OCI-LY7 (cell line): ENCODE data around the gene IZUMO4. TPM values are rescaled to one million over a fixed set of nuclear protein-coding genes. Genes with fewer than 3 reads are reported as not detected.
A peak's percentile ranks its signal among the peaks of the same experiment; 100 is the strongest.

Source experiments
- BruUV-seq: library from RNA; stranded (reverse); fragments of 400-500 nt; replicated peaks from 2 replicates; lab custom pipeline; 2021; lab: Mats Ljungman, UMichigan
- CTCF ChIA-PET: fragments of 300-600 bp; sonication (Branson Sonifier 250); formaldehyde crosslinking; loops from one replicate; lab custom pipeline; 2022; ENCODE audit warnings: antibody characterized with exemption; ENCODE audit not compliant: unreplicated experiment; lab: Charles Lee
- POLR2A ChIA-PET: fragments of 300-600 bp; sonication (Branson Sonifier 250); formaldehyde crosslinking; loops from one replicate; lab custom pipeline; 2022; ENCODE audit warnings: antibody characterized with exemption; lab: Charles Lee
- DNase-seq: peaks from one replicate; pipeline ENCODE4 v3.0.0-alpha.2; 2015; ENCODE audit warnings: low spot score
- H2AFZ ChIP-seq: fragments of 200-600 bp; sonication (generic), shearing (Covaris generic); 2 replicates; pipeline ENCODE4 v1.6.1; 2014; ENCODE audit warnings: mild to moderate bottlenecking, antibody characterized with exemption, low read length, moderate library complexity
- H3K27ac ChIP-seq: fragments of 200-600 bp; sonication (generic); 2 replicates; pipeline ENCODE4 v1.5.1; 2014; ENCODE audit warnings: mixed run types, low read depth, mild to moderate bottlenecking, moderate library complexity, low read length, inconsistent platforms; ENCODE audit not compliant: poor library complexity, severe bottlenecking
- H3K36me3 ChIP-seq: fragments of 200-600 bp; sonication (generic); 2 replicates; pipeline ENCODE4 v1.6.1; 2014; ENCODE audit warnings: mild to moderate bottlenecking, antibody characterized with exemption, low read length, moderate library complexity, mixed read lengths; ENCODE audit not compliant: insufficient read depth
- H3K4me1 ChIP-seq: fragments of 200-600 bp; sonication (generic); 2 replicates; pipeline ENCODE4 v1.5.1; 2014; ENCODE audit warnings: mild to moderate bottlenecking, low read length; ENCODE audit not compliant: insufficient read depth, poor library complexity, severe bottlenecking
- H3K4me2 ChIP-seq: fragments of 200-600 bp; sonication (generic); 2 replicates; pipeline ENCODE4 v1.6.1; 2014; ENCODE audit warnings: mild to moderate bottlenecking, low read length
- H3K4me3 ChIP-seq: fragments of 200-600 bp; sonication (generic); 2 replicates; pipeline ENCODE4 v1.5.1; 2014; ENCODE audit warnings: mild to moderate bottlenecking, low read depth, low read length; ENCODE audit not compliant: poor library complexity, severe bottlenecking
- H3K79me2 ChIP-seq: fragments of 200-600 bp; sonication (generic); 2 replicates; pipeline ENCODE4 v1.6.1; 2016; ENCODE audit warnings: low read depth, mild to moderate bottlenecking, low read length, moderate library complexity, mixed read lengths; ENCODE audit not compliant: insufficient read depth
- H3K9me2 ChIP-seq: fragments of 200-600 bp; sonication (generic); 2 replicates; pipeline ENCODE4 v1.6.1; 2016; ENCODE audit warnings: mild to moderate bottlenecking, low read length, mixed read lengths; ENCODE audit not compliant: insufficient read depth
- H3K9me3 ChIP-seq: fragments of 200-600 bp; sonication (generic); 2 replicates; pipeline ENCODE4 v1.6.1; 2014; ENCODE audit warnings: mild to moderate bottlenecking, mixed run types, low read length, mixed read lengths
- H4K20me1 ChIP-seq: fragments of 200-600 bp; sonication (generic); 2 replicates; pipeline ENCODE4 v1.6.1; 2014; ENCODE audit warnings: mild to moderate bottlenecking, antibody characterized with exemption, low read length, moderate library complexity, mixed read lengths; ENCODE audit not compliant: insufficient read depth
- EZH2phosphoT487 ChIP-seq: fragments of 200-600 bp; sonication (generic); IDR thresholded peaks from 2 replicates; pipeline ENCODE4 v1.6.1; 2018; ENCODE audit warnings: low read depth, borderline replicate concordance, mild to moderate bottlenecking, mixed run types, antibody characterized with exemption, low read length, moderate library complexity, mixed read lengths
- intact Hi-C: fragments of 100-400 bp; cut with micrococcal nuclease; formaldehyde crosslinking; loops from one replicate; pipeline ENCODE4 v1.10.0; 2022; ENCODE audit not compliant: unreplicated experiment
- total RNA-seq, 2 experiments: library from RNA; depleted of rRNA in 1 of 2; stranded (reverse); fragments of >200 nt in 1 of 2; shearing (Covaris generic) in 1 of 2; gene quantifications; 2 replicates each; pipeline ENCODE4 v1.2.3, GENCODE V29; 2014 to 2022
- TF ChIP-seq, protein P1 (sequence below): fragments of 200-600 bp; sonication (generic); conservative IDR thresholded peaks from 2 replicates; pipeline ENCODE4 v1.5.1; 2014; ENCODE audit warnings: mild to moderate bottlenecking, antibody characterized with exemption, low read length, moderate library complexity, mixed read lengths

IZUMO4 gene
- total RNA-seq, 2 experiments from 2014 or later, result 7.3 to 12.9 TPM

- Histone ChIP-seq H3K9me2 (no peaks in the 10 kb centered on the region), H3K4me2 (peak overlapping the region; percentile 9; the same call in 1 of the 2 replicates), H3K4me3 (no peak overlapping the region), H4K20me1 (no peaks in the 10 kb centered on the region), H2AFZ (no peak overlapping the region), H3K27ac (peak overlapping the region; percentile 71), H3K9me3 (no peaks in the 10 kb centered on the region), H3K79me2 (no peaks in the 10 kb centered on the region; the same call in 1 of the 2 replicates), H3K36me3 (no peaks in the 10 kb centered on the region), H3K4me1 (peaks cover 72% of the 10 kb centered on the region)
- BruUV-seq, result no TSS peak
- DNase-seq, result no peak
- POLR2A ChIA-PET, result interaction anchor here (0.6 kb wide), 1 partner anchor 27 kb away, joined by 3 read pairs; no protein-coding TSS in a partner anchor
- CTCF ChIA-PET, result no interaction called here
- TF ChIP-seq, protein P1, sequence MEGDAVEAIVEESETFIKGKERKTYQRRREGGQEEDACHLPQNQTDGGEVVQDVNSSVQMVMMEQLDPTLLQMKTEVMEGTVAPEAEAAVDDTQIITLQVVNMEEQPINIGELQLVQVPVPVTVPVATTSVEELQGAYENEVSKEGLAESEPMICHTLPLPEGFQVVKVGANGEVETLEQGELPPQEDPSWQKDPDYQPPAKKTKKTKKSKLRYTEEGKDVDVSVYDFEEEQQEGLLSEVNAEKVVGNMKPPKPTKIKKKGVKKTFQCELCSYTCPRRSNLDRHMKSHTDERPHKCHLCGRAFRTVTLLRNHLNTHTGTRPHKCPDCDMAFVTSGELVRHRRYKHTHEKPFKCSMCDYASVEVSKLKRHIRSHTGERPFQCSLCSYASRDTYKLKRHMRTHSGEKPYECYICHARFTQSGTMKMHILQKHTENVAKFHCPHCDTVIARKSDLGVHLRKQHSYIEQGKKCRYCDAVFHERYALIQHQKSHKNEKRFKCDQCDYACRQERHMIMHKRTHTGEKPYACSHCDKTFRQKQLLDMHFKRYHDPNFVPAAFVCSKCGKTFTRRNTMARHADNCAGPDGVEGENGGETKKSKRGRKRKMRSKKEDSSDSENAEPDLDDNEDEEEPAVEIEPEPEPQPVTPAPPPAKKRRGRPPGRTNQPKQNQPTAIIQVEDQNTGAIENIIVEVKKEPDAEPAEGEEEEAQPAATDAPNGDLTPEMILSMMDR, result no peak
- no peak for TF ChIP-seq EZH2phosphoT487
- intact Hi-C loops, result no loop called here
These were observed 38.9 kb upstream of the IZUMO4 start for GRCh38 chr19:2057484-2058469.

DNA sequence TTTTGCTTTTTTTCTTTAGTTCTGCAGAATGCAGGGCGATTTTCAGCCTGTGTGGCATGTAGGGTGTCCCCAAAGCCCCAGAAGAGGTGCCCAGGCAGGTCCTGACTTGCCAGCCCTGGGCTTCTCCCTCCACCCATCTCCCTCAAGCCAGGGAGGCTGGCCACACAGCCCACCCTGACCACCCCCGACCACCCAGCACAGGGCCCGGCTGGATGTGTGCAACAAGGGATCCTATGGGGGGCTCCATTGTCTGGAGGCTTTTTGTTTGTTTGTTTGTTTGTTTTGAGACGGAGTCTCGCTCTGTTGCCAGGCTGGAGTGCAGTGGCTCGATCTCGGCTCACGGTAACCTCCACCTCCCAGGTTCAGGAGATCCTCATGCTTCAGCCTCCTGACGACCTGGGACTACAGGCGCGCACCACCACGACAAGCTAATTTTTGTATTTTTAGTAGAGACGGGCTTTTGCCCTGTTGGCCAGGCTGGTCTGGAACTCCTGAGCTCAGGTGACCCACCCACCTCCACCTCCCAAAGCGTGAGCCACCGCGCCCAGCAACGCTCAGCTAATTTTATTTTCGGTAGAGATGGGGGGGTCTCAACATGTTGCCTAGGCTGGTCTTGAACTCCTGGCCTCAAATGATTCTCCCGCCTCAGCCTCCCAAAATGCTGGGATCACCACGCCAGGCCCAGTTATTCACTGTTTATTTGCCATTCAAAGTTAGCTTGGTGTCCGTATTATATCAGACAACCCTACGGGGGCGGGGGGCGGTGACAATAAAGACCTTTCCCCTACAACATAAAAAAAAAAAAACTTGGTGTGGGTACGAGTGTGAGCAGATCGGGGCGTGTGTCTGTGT, 37.9 kb upstream of the IZUMO4 start:
- TF ChIP-seq, protein P1, result no peak
- no peak for TF ChIP-seq EZH2phosphoT487
- CTCF ChIA-PET, result no interaction called here
- Histone ChIP-seq H3K4me2 (0 out of 2 replicates have a peak overlapping the region, but pooled peaks have one; percentile 9), H3K27ac (peak overlapping the region; percentile 71), H3K79me2 (no peaks in the 10 kb centered on the region; the same call in 1 of the 2 replicates), H3K4me1 (peaks cover 81% of the 10 kb centered on the region), H4K20me1 (no peaks in the 10 kb centered on the region), H3K9me3 (no peaks in the 10 kb centered on the region), H3K36me3 (no peaks in the 10 kb centered on the region), H2AFZ (no peak overlapping the region), H3K9me2 (no peaks in the 10 kb centered on the region), H3K4me3 (no peak overlapping the region)
- intact Hi-C loops, result no loop called here
- POLR2A ChIA-PET, result interaction anchor here (0.6 kb wide), 2 partner anchors 26 to 35 kb away, joined by 3 to 7 read pairs; no protein-coding TSS in a partner anchor
- no TSS peak for BruUV-seq
- DNase-seq, result no peak
